Left ventricle myocardium inferior (tissue), 1 donor: ENCODE measurements around the gene HPCAL1. TPM values are rescaled to one million over a fixed set of nuclear protein-coding genes. Genes with fewer than 3 reads are reported as not detected.

Source experiments
- DNase-seq: peaks from one replicate; pipeline ENCODE4 v3.0.0-alpha.2; 2020
- H3K27ac ChIP-seq: fragments of 200-600 bp; replicated peaks from 2 replicates; pipeline ENCODE4 v1.8.0; 2021
- H3K27me3 ChIP-seq: fragments of 200-600 bp; 2 replicates; pipeline ENCODE4 v1.8.0; 2021; ENCODE audit warnings: low read depth
- H3K36me3 ChIP-seq: fragments of 200-600 bp; 2 replicates; pipeline ENCODE4 v1.8.0; 2021
- H3K4me1 ChIP-seq: fragments of 200-600 bp; 2 replicates; pipeline ENCODE4 v1.8.0; 2021
- H3K4me3 ChIP-seq: fragments of 200-600 bp; 2 replicates; pipeline ENCODE4 v1.8.0; 2021; ENCODE audit warnings: mild to moderate bottlenecking, moderate library complexity
- H3K9me3 ChIP-seq: fragments of 200-600 bp; replicated peaks from 2 replicates; pipeline ENCODE4 v1.8.0; 2021
- intact Hi-C: fragments of 100-400 bp; cut with micrococcal nuclease; formaldehyde crosslinking; loops from one replicate; pipeline ENCODE4 v1.11.0; 2022
- total RNA-seq: library from RNA; stranded (reverse); fragmentation: NEBNext Ultra II Directional; extraction: Animal tissue kit (Norgen Biotek cat#: 25700); gene quantifications from one replicate; pipeline ENCODE4 v1.2.1, GENCODE V29; 2021
- TF ChIP-seq, protein P1 (sequence below): fragments of 200-600 bp; IDR thresholded peaks from 2 replicates; pipeline ENCODE4 v1.8.0; 2021; ENCODE audit warnings: antibody characterized with exemption, mild to moderate bottlenecking, borderline replicate concordance
- donor health status: DM: no; HTN: yes; CAD: no; lungs with severe emphysema.

Gene HPCAL1
- total RNA-seq, 1 donor from 2014 or later = 29.4 TPM

DNA sequence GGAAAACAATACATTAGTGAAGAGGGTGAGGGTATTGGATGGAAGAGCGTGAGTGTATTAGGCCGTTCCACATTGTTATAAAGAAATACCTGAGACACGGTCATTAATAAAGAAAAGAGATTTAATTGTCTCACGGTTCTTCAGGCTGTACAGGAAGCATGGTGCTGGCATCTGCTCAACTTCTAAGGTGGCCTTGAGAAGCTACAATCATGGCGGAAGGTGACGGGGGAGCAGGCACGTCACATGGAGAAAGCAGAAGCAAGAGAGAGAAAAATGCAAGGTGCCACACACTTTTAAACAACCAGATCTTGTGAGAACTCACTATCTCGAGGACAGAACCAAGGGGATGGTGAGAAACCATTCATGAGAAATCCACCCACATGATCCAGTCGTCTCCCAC lies 18.2 kb downstream of the HPCAL1 start:
- no peaks in the 10 kb centered on the region for H3K27me3 ChIP-seq
- no peaks in the 10 kb centered on the region for H3K36me3 ChIP-seq
- DNase-seq = no peak
- H3K4me1 ChIP-seq = peaks cover 24% of the 10 kb centered on the region
- no peaks in the 10 kb centered on the region for H3K9me3 ChIP-seq
- no peak overlapping the region for H3K4me3 ChIP-seq
- H3K27ac ChIP-seq = no peak overlapping the region
- TF ChIP-seq, protein P1, sequence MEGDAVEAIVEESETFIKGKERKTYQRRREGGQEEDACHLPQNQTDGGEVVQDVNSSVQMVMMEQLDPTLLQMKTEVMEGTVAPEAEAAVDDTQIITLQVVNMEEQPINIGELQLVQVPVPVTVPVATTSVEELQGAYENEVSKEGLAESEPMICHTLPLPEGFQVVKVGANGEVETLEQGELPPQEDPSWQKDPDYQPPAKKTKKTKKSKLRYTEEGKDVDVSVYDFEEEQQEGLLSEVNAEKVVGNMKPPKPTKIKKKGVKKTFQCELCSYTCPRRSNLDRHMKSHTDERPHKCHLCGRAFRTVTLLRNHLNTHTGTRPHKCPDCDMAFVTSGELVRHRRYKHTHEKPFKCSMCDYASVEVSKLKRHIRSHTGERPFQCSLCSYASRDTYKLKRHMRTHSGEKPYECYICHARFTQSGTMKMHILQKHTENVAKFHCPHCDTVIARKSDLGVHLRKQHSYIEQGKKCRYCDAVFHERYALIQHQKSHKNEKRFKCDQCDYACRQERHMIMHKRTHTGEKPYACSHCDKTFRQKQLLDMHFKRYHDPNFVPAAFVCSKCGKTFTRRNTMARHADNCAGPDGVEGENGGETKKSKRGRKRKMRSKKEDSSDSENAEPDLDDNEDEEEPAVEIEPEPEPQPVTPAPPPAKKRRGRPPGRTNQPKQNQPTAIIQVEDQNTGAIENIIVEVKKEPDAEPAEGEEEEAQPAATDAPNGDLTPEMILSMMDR = no peak
- intact Hi-C loops = no loop called here

DNA sequence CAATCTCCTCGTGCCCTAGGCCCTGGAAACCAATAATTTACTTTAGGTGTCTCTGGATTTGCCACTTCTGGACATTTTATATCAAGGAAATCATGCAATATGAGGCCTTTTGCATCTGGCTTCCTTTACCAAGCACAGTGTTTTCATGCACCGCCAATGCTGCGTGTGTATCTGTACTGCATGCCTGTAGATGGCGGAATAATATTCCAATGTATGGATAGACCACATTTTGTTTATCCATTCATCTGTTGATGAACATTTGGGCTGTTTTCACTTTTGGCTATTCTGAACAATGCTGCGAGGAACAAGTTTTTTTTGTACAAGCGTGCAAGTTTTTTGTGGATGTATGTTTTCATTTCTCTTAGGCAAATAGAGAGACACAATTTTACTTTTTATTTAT lies 18.9 kb downstream of the HPCAL1 start:
- no peak overlapping the region for H3K4me3 ChIP-seq
- TF ChIP-seq, protein P1 = no peak
- H3K27ac ChIP-seq = no peak overlapping the region
- H3K36me3 ChIP-seq = no peaks in the 10 kb centered on the region
- H3K4me1 ChIP-seq = peaks cover 31% of the 10 kb centered on the region
- no peaks in the 10 kb centered on the region for H3K27me3 ChIP-seq
- DNase-seq = no peak
- no peaks in the 10 kb centered on the region for H3K9me3 ChIP-seq
- intact Hi-C loops = no loop called here

DNA sequence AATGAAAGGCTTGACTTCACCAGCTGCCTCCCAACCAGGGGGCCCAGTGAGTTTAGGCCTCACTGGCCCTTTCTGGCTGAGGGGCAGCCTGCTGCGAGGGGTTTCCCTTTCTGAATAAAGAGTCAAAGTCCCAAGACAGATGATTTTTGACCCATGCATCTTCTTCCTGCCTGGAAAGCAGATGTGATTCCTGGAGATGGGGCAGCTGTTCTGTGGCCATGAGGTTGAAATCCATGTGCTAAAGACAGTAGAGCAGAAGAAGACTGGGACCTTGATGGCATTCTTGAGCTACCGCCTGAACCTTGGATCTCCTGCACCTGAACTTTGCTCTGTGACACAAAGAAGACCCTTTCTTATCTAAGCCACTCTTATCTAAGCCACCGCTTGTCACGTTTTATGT lies 19.8 kb downstream of the HPCAL1 start:
- DNase-seq = no peak
- Histone ChIP-seq H3K4me3 (no peak overlapping the region), H3K4me1 (peaks cover 40% of the 10 kb centered on the region), H3K9me3 (no peaks in the 10 kb centered on the region), H3K27ac (no peak overlapping the region), H3K36me3 (no peaks in the 10 kb centered on the region), H3K27me3 (no peaks in the 10 kb centered on the region)
- TF ChIP-seq, protein P1 = no peak
- intact Hi-C loops = no loop called here

DNA sequence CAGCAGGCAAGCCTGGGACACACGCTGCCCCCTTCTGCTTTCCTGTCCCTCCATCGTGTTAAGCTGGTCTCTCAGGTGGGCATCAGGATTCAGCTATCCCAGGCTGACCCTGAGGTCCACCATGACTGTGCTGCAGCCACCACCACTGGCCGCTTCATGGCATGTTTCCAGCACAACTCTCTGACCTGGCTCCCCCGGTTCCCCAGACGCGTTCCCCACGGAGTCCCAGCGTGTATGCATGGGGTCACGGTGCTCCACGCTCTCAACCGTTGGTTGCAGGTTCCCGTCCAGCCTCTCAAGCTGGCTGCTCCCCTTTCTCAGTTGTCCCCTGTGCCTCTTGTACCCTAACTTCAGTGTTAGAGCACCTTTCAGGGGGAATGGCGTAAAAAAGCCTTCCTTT lies 20.3 kb downstream of the HPCAL1 start:
- H3K27ac ChIP-seq = no peak overlapping the region
- H3K4me3 ChIP-seq = no peak overlapping the region
- H3K4me1 ChIP-seq = peaks cover 45% of the 10 kb centered on the region
- DNase-seq = no peak
- no peaks in the 10 kb centered on the region for H3K27me3 ChIP-seq
- H3K36me3 ChIP-seq = no peaks in the 10 kb centered on the region
- TF ChIP-seq, protein P1 = no peak
- no peaks in the 10 kb centered on the region for H3K9me3 ChIP-seq
- intact Hi-C loops = no loop called here

DNA sequence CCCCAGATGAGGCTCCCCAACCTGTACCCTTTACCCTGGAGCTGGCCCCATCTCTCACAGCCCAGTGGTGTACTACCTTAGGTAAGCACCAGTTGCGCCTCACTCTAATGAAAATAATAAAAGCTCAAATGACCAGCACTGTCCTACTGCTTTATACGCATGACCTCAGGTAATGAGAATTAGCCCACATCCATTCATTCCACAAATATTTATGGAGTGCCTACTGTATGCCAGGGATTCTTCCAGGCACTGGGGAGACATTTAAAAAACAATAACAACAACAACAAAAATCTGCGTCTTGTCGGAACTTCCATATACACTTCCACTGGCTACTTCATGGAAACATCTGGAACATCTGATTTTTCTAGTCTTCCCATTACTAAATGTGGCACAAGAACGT lies 20.8 kb downstream of the HPCAL1 start:
- H3K36me3 ChIP-seq = no peaks in the 10 kb centered on the region
- DNase-seq = no peak
- no peak overlapping the region for H3K4me3 ChIP-seq
- no peaks in the 10 kb centered on the region for H3K9me3 ChIP-seq
- no peak overlapping the region for H3K27ac ChIP-seq
- intact Hi-C loops = no loop called here
- no peaks in the 10 kb centered on the region for H3K27me3 ChIP-seq
- TF ChIP-seq, protein P1 = no peak
- H3K4me1 ChIP-seq = peaks cover 50% of the 10 kb centered on the region
